ENCODE measurements around the gene PRADC1. TPM values are rescaled to one million over a fixed set of nuclear protein-coding genes. Genes with fewer than 3 reads are reported as not detected.

PRADC1 gene
- total RNA-seq, 1 experiment from 2014 or later: 18.6 TPM

DNA sequence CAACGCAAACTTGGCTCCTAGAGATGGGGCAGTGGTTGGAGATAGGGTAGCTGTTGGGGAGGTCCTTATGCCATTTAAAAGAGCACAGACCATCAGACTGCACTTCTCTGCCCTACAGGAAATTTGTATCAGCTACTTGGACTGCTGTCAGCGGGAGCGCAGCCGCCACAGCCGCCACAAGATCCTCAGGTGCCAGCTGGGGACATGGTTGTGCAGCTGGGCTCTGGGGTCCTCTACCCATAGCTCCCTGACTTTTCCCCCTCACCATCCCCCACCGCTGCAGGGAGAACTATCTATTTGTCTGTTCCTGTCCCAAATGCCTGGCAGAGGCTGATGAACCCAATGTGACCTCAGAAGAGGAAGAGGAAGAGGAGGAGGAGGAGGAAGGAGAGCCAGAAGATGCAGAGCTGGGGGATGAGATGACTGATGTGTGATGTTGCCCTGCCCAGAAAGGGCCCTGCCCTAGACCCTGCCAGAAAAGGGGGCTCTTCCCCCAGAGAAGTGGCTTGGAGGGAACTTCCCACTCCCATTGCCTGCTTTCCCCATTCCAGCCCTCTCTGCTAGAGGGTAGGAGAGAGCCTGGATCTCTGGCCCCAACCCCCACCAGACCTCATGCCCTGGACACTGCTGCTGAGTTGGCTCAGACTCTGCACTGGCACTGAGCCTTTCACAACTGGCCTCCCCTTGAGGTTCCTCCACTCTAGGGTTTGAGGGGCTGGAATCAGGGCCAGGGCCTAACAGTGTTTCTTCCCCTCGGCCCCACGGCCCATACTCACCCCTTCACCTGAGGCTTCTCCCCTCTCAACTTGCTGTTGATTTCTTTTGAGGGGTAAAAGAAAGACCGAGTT, 7.3 kb downstream of the PRADC1 start:
- no peak for DNase-seq (ENCODE audit: low read depth, low spot score)
- Histone ChIP-seq H3K36me3 (ENCODE audit: control insufficient read depth, insufficient read depth, low read length) (peaks cover 10% of the 10 kb centered on the region; the same call in 1 of the 2 replicates), H3K4me3 (ENCODE audit: low read depth in 2 of 2, low read length in 2 of 2) (no peak overlapping the region), H3K27ac (ENCODE audit: low read length) (no peak overlapping the region), H3K4me1 (ENCODE audit: control insufficient read depth, insufficient read depth, low read length) (no peaks in the 10 kb centered on the region), H3K9me3 (ENCODE audit: control insufficient read depth, insufficient read depth, low read depth, low read length) (no peaks in the 10 kb centered on the region), H3K27me3 (ENCODE audit: control insufficient read depth, insufficient read depth, low read length) (no peaks in the 10 kb centered on the region)
- in situ Hi-C loops (cut with HindIII; ENCODE audit: low pct_unique_long_range_greater_than_20kb, low sequenced_read_pairs): no loop called here
- intact Hi-C loops (cut with micrococcal nuclease; ENCODE audit: unreplicated experiment): no loop called here
- ATAC-seq: no peak
- CTCF ChIA-PET: interaction anchor here (0.6 kb wide), 1 partner anchor 646 kb away, joined by 4 read pairs; no protein-coding TSS in a partner anchor
- POLR2A ChIA-PET: no interaction called here
- TF ChIP-seq, protein P1, sequence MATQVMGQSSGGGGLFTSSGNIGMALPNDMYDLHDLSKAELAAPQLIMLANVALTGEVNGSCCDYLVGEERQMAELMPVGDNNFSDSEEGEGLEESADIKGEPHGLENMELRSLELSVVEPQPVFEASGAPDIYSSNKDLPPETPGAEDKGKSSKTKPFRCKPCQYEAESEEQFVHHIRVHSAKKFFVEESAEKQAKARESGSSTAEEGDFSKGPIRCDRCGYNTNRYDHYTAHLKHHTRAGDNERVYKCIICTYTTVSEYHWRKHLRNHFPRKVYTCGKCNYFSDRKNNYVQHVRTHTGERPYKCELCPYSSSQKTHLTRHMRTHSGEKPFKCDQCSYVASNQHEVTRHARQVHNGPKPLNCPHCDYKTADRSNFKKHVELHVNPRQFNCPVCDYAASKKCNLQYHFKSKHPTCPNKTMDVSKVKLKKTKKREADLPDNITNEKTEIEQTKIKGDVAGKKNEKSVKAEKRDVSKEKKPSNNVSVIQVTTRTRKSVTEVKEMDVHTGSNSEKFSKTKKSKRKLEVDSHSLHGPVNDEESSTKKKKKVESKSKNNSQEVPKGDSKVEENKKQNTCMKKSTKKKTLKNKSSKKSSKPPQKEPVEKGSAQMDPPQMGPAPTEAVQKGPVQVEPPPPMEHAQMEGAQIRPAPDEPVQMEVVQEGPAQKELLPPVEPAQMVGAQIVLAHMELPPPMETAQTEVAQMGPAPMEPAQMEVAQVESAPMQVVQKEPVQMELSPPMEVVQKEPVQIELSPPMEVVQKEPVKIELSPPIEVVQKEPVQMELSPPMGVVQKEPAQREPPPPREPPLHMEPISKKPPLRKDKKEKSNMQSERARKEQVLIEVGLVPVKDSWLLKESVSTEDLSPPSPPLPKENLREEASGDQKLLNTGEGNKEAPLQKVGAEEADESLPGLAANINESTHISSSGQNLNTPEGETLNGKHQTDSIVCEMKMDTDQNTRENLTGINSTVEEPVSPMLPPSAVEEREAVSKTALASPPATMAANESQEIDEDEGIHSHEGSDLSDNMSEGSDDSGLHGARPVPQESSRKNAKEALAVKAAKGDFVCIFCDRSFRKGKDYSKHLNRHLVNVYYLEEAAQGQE (IDR thresholded peaks at IDR 0.05; ENCODE audit: insufficient read depth in 1 of 2, low read depth in 2 of 2, low read length in 1 of 2): no peak
- TF ChIP-seq, protein P2, sequence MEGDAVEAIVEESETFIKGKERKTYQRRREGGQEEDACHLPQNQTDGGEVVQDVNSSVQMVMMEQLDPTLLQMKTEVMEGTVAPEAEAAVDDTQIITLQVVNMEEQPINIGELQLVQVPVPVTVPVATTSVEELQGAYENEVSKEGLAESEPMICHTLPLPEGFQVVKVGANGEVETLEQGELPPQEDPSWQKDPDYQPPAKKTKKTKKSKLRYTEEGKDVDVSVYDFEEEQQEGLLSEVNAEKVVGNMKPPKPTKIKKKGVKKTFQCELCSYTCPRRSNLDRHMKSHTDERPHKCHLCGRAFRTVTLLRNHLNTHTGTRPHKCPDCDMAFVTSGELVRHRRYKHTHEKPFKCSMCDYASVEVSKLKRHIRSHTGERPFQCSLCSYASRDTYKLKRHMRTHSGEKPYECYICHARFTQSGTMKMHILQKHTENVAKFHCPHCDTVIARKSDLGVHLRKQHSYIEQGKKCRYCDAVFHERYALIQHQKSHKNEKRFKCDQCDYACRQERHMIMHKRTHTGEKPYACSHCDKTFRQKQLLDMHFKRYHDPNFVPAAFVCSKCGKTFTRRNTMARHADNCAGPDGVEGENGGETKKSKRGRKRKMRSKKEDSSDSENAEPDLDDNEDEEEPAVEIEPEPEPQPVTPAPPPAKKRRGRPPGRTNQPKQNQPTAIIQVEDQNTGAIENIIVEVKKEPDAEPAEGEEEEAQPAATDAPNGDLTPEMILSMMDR (IDR thresholded peaks at IDR 0.05): no peak
- TF ChIP-seq POLR2AphosphoS5 (IDR thresholded peaks at IDR 0.05; ENCODE audit: low read depth, low read length) (no peak), SIN3A (IDR thresholded peaks at IDR 0.05; ENCODE audit: borderline replicate concordance, insufficient read depth, low read depth, low read length) (no peak), TCF7L2 (IDR thresholded peaks at IDR 0.05; ENCODE audit: low read depth, low read length) (no peak)
- BruUV-seq (replicated peaks): TSS peak; percentile 18

DNA sequence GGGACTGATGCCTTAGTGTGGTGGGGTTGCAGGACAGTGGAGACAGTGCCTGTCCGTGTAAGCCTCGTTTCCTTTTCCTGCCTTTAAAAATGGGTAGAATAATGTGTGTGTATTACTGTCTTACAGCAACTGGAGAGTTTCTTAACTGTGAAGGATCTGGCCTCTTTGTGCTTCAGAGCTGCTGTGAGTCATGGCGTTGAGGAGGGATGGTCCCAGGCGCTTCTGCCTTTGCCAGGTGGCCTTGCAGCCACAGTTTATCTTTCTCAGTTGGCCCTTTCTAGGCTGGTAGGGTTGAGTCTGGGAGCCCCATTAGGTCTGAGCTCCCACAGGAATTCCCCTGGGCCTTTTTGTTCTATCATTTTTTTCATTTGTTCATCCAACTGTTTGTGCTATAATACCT, 9.2 kb downstream of the PRADC1 start:
- intact Hi-C loops (cut with micrococcal nuclease; ENCODE audit: unreplicated experiment): no loop called here
- Histone ChIP-seq H3K27me3 (ENCODE audit: control insufficient read depth, insufficient read depth, low read length) (no peaks in the 10 kb centered on the region), H3K36me3 (ENCODE audit: control insufficient read depth, insufficient read depth, low read length) (peaks cover 10% of the 10 kb centered on the region; the same call in 1 of the 2 replicates), H3K4me3 (ENCODE audit: low read depth in 2 of 2, low read length in 2 of 2) (no peak overlapping the region), H3K27ac (ENCODE audit: low read length) (no peak overlapping the region), H3K9me3 (ENCODE audit: control insufficient read depth, insufficient read depth, low read depth, low read length) (no peaks in the 10 kb centered on the region), H3K4me1 (ENCODE audit: control insufficient read depth, insufficient read depth, low read length) (no peaks in the 10 kb centered on the region)
- POLR2A ChIA-PET: no interaction called here
- ATAC-seq (no peak), DNase-seq (ENCODE audit: low read depth, low spot score) (no peak)
- in situ Hi-C loops (cut with HindIII; ENCODE audit: low pct_unique_long_range_greater_than_20kb, low sequenced_read_pairs): no loop called here
- no TSS peak for BruUV-seq (replicated peaks)
- no peak for TF ChIP-seq POLR2AphosphoS5 (IDR thresholded peaks at IDR 0.05; ENCODE audit: low read depth, low read length)
- TF ChIP-seq, protein P2 (IDR thresholded peaks at IDR 0.05): no peak
- no peak for TF ChIP-seq SIN3A (IDR thresholded peaks at IDR 0.05; ENCODE audit: borderline replicate concordance, insufficient read depth, low read depth, low read length)
- TF ChIP-seq, protein P1 (IDR thresholded peaks at IDR 0.05; ENCODE audit: insufficient read depth in 1 of 2, low read depth in 2 of 2, low read length in 1 of 2): no peak
- no peak for TF ChIP-seq TCF7L2 (IDR thresholded peaks at IDR 0.05; ENCODE audit: low read depth, low read length)
- CTCF ChIA-PET: no interaction called here
